RWPE1 (cell line): ENCODE measurements around the gene CKB.

Experiments
- CTCF ChIA-PET: fragments of 350-600 bp; sonication (Branson Sonifier 250); formaldehyde crosslinking; extraction: SDS; loops from one replicate; lab custom pipeline; 2021; lab: Yijun Ruan, JAX
- POLR2A ChIA-PET: fragments of 400-600 bp; formaldehyde crosslinking; extraction: SDS; loops from one replicate; lab custom pipeline; 2020; ENCODE audit warnings: antibody characterized with exemption; ENCODE audit not compliant: low non-redundant PET; lab: Yijun Ruan, JAX
- DNase-seq: peaks from one replicate; pipeline ENCODE4 v3.0.0; 2012; ENCODE audit warnings: low spot score
- H3K27ac ChIP-seq: fragments of 450-650 bp; 2 replicates; pipeline ENCODE4 v1.5.1; 2017
- TF ChIP-seq, protein P1 (sequence below): fragments of 450-650 bp; conservative IDR thresholded peaks from 2 replicates; pipeline ENCODE4 v1.5.1; 2017; ENCODE audit warnings: low read depth, mild to moderate bottlenecking

CKB gene

DNA sequence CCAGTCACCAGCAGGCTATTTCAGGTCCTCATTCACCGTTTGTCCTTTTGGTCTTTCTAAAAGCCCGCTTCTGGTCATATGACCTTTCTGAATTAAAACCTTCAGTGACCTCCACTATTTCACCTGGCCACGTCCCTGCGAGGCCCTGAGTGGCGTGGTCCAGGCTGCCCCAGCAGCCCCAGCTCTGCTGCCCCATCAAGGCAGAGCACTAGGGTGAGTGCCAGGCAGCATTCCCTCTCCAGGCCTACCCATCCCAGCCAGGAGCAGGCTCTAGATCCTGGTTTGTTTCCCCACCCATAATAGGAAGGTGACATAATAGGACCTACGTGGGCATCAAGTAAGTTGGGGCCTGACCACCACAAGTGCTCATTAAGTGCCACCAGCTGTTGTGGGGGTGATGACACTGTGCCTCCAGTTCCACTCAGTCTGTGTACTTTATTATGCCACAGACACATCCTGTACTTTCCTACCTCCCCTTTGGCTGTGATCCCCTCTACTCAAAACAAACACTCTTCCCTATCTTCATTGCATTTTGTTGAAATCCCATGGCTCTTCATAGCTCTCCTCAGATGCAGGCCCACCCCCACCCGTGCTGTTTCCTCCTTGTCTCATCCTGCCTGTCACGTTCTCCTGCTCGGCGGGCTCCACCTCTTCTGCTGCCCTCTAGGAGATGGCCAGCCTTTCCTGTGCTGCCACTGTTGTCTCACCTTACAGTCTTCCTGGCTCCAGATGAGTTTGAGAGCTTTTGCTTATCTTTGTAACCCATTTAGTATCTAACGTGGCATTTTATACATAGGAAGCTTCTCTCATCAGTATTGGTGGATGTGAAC lies 21.4 kb downstream of the CKB start:
- H3K27ac ChIP-seq = peak overlapping the region; percentile 72
- TF ChIP-seq, protein P1, sequence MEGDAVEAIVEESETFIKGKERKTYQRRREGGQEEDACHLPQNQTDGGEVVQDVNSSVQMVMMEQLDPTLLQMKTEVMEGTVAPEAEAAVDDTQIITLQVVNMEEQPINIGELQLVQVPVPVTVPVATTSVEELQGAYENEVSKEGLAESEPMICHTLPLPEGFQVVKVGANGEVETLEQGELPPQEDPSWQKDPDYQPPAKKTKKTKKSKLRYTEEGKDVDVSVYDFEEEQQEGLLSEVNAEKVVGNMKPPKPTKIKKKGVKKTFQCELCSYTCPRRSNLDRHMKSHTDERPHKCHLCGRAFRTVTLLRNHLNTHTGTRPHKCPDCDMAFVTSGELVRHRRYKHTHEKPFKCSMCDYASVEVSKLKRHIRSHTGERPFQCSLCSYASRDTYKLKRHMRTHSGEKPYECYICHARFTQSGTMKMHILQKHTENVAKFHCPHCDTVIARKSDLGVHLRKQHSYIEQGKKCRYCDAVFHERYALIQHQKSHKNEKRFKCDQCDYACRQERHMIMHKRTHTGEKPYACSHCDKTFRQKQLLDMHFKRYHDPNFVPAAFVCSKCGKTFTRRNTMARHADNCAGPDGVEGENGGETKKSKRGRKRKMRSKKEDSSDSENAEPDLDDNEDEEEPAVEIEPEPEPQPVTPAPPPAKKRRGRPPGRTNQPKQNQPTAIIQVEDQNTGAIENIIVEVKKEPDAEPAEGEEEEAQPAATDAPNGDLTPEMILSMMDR = no peak
- no peak for DNase-seq
- POLR2A ChIA-PET = no interaction called here
- CTCF ChIA-PET = interaction anchor here (0.7 to 2.9 kb wide), 3 partner anchors 9 to 72 kb away, joined by 5 to 12 read pairs (median 5); no protein-coding TSS in a partner anchor

DNA sequence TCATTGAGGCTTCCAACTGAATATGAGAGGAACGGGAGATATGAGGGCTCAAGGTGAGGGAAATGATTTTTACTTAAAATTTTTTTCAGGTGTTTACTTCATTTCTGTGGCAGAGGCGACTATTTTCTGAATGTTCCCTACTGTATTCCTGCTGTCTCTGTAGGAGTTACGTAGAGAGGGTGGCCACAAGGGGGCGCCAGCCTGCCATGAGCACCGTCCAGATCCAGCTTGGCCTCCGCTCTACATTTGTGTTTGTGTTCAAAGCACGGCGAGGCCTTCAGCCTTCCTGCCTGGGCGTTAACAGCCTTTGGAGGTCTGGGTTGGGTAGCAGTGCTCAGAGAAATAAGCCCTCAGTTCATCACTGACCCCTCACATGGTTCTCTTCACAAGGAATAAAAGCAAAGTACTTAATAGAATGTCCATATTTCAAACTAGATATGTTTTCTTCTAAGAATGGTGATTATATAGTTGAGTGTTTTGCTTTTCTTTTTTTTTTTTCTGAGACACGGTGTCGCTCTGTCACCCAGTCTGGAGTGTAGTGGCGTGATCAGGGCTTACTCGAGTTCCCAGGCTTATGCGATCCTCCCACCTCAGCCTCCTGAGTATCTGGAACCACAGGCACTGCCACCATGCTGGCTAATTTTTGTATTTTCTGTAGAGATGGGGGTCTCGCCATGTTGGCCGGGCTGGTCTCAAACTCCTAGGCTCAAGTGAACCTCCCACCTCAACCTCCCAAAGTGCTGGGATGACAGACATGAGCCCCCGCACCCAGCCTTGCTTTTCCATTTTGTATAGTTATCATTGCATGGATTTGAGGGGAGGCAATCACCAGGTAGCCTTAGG lies 22.3 kb downstream of the CKB start:
- POLR2A ChIA-PET = no interaction called here
- TF ChIP-seq, protein P1 = peak; percentile 95
- H3K27ac ChIP-seq = peak overlapping the region; percentile 72

DNA sequence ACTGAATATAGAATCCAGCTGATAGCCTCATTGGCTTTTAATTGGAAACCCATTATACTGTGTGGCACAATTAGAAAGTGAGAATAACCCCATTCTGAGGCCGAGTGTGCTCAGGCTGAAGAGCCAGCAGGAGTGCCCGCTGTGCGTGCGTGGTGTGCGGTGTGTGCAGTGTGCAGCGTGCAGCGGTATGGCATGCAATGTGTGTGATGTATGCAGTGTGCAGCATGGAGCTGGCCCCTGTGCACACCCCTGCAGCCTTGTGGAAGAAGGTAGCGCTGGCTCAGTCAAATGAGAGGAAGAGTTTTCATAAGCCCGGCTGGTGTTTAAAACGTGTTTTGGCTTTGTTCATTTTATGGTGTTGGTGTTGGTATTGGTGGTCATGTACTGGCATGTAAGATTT lies 22.9 kb downstream of the CKB start:
- H3K27ac ChIP-seq = peak overlapping the region; percentile 72
- ChIA-PET CTCF (interaction anchor here (1.1 to 2.9 kb wide), 6 partner anchors 11 to 47 kb away, joined by 3 to 16 read pairs (median 10); no protein-coding TSS in a partner anchor), POLR2A (no interaction called here)
- TF ChIP-seq, protein P1 = no peak
- DNase-seq = no peak

More for the DNA sequence above, 22.3 kb downstream of the CKB start:
- peak; percentile 55 for DNase-seq
- CTCF ChIA-PET = interaction anchor here (0.5 to 2.9 kb wide), 10 partner anchors 10 to 447 kb away, joined by 3 to 16 read pairs (median 6); no protein-coding TSS in a partner anchor

DNA sequence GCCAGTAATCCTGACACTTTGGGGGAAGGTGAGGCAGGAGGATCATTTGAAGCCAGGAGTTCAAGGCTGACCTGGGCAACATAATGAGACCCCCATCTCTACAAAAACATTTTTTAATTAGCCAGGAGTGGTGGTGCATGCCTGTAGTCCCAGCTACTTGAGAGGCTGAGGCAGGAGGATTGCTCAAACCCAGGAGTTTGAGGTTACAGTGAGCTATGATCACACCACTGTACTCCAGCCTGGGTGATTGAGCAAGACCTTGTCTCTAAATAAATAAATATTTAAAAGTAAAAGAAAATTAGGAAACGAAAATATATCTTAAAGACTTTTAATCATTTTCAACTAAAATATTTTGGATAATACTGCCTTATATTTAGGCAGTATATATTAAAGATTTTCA lies 25.9 kb downstream of the CKB start:
- POLR2A ChIA-PET = no interaction called here
- DNase-seq = no peak
- peak overlapping the region; percentile 56 for H3K27ac ChIP-seq
- TF ChIP-seq, protein P1 = no peak
- CTCF ChIA-PET = no interaction called here

DNA sequence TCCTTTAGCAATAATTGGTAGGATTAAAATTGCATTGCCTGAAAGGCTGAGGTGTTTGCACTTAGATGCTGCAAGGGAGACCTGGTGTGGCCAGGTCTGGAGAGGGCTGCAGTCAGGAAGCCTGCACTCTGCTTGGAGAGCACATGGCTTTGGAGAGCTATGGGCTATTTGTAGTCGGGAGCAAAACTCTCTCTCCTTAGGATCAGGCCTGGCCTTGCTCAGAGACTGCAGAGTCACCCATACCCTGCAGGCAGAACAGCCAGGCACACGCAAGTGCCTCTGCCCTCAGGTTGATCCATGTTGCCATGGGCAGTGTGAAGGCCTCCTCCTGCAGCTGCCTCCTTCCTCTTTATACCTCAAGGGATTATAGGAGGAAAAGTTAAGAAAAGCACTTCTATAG lies 26.8 kb downstream of the CKB start:
- TF ChIP-seq, protein P1 = no peak
- POLR2A ChIA-PET = no interaction called here
- CTCF ChIA-PET = no interaction called here
- peak overlapping the region; percentile 56 for H3K27ac ChIP-seq
- DNase-seq = no peak
